Astrocyte (in vitro differentiated cells and primary cell): ENCODE measurements around the gene TTYH1. TPM values are rescaled to one million over a fixed set of nuclear protein-coding genes. Genes with fewer than 3 reads are reported as not detected.

Experiments
- DNase-seq: peaks from one replicate; pipeline ENCODE4 v3.0.0-alpha.2; 2010; ENCODE audit warnings: low read depth
- FAIRE-seq: peaks from 2 replicates; lab custom pipeline; 2011; peaks lifted over from hg19 to GRCh38; lab: Jason Lieb, UNC
- H2AFZ ChIP-seq: 2 replicates; pipeline ENCODE4 v1.6.0; 2012; ENCODE audit warnings: low read depth, low read length, inconsistent platforms
- H3K27ac ChIP-seq: 2 replicates; pipeline ENCODE4 v1.5.1; 2011; ENCODE audit warnings: low read depth, low read length, inconsistent platforms
- H3K27me3 ChIP-seq: 2 replicates; pipeline ENCODE4 v1.6.0; 2011; ENCODE audit warnings: low read length, inconsistent platforms; ENCODE audit not compliant: insufficient read depth
- H3K36me3 ChIP-seq: 2 replicates; pipeline ENCODE4 v1.5.1; 2011; ENCODE audit warnings: low read length, inconsistent platforms; ENCODE audit not compliant: insufficient read depth
- H3K4me1 ChIP-seq: 2 replicates; pipeline ENCODE4 v1.5.1; 2011; ENCODE audit warnings: low read length, inconsistent platforms; ENCODE audit not compliant: insufficient read depth
- H3K4me2 ChIP-seq: 2 replicates; pipeline ENCODE4 v1.6.0; 2012; ENCODE audit warnings: low read length, inconsistent platforms
- H3K4me3 ChIP-seq: 2 replicates; pipeline ENCODE4 v1.5.1; 2011; ENCODE audit warnings: low read depth, mild to moderate bottlenecking, low read length, inconsistent platforms; ENCODE audit not compliant: insufficient read depth
- H3K79me2 ChIP-seq: 2 replicates; pipeline ENCODE4 v1.6.0; 2012; ENCODE audit warnings: mild to moderate bottlenecking, low read length, inconsistent platforms; ENCODE audit not compliant: insufficient read depth
- H3K9ac ChIP-seq: 2 replicates; pipeline ENCODE4 v1.6.0; 2012; ENCODE audit warnings: mild to moderate bottlenecking, low read length, inconsistent platforms
- H3K9me3 ChIP-seq: 2 replicates; pipeline ENCODE4 v1.5.1; 2012; ENCODE audit warnings: low read depth, mild to moderate bottlenecking, low read length, inconsistent platforms; ENCODE audit not compliant: insufficient read depth
- H4K20me1 ChIP-seq: 2 replicates; pipeline ENCODE4 v1.6.0; 2012; ENCODE audit warnings: low read length, inconsistent platforms; ENCODE audit not compliant: insufficient read depth
- H3K27ac Mint-ChIP-seq: one replicate; pipeline ENCODE4 v1.8.0; 2021; ENCODE audit warnings: mild to moderate bottlenecking, mixed read lengths; ENCODE audit not compliant: unreplicated experiment
- H3K27me3 Mint-ChIP-seq: one replicate; pipeline ENCODE4 v1.8.0; 2021; ENCODE audit warnings: low read depth, mixed read lengths; ENCODE audit not compliant: unreplicated experiment
- H3K36me3 Mint-ChIP-seq: one replicate; pipeline ENCODE4 v1.8.0; 2021; ENCODE audit warnings: low read depth, mixed read lengths; ENCODE audit not compliant: unreplicated experiment
- H3K4me1 Mint-ChIP-seq: one replicate; pipeline ENCODE4 v1.8.0; 2021; ENCODE audit warnings: low read depth, mixed read lengths; ENCODE audit not compliant: unreplicated experiment
- H3K4me3 Mint-ChIP-seq: one replicate; pipeline ENCODE4 v1.8.0; 2021; ENCODE audit warnings: mild to moderate bottlenecking, moderate library complexity, mixed read lengths; ENCODE audit not compliant: unreplicated experiment
- H3K9me3 Mint-ChIP-seq: one replicate; pipeline ENCODE4 v1.8.0; 2021; ENCODE audit warnings: mild to moderate bottlenecking, mixed read lengths; ENCODE audit not compliant: unreplicated experiment
- EZH2 ChIP-seq: IDR thresholded peaks from 2 replicates; pipeline ENCODE4 v1.6.1; 2012; ENCODE audit warnings: mild to moderate bottlenecking, low read length, inconsistent platforms; ENCODE audit not compliant: insufficient read depth
- total RNA-seq: library from RNA; stranded (reverse); gene quantifications from 2 replicates; pipeline ENCODE4 v1.2.1, GENCODE V29; 2021
- TF ChIP-seq, protein P1 (sequence below): IDR thresholded peaks from 2 replicates; pipeline ENCODE4 v1.5.1; 2011; ENCODE audit warnings: low read depth, mild to moderate bottlenecking, inconsistent platforms, low read length, moderate library complexity; ENCODE audit not compliant: insufficient read depth

TTYH1 gene
- total RNA-seq, 1 donor from 2014 or later = 8.4 TPM

DNA sequence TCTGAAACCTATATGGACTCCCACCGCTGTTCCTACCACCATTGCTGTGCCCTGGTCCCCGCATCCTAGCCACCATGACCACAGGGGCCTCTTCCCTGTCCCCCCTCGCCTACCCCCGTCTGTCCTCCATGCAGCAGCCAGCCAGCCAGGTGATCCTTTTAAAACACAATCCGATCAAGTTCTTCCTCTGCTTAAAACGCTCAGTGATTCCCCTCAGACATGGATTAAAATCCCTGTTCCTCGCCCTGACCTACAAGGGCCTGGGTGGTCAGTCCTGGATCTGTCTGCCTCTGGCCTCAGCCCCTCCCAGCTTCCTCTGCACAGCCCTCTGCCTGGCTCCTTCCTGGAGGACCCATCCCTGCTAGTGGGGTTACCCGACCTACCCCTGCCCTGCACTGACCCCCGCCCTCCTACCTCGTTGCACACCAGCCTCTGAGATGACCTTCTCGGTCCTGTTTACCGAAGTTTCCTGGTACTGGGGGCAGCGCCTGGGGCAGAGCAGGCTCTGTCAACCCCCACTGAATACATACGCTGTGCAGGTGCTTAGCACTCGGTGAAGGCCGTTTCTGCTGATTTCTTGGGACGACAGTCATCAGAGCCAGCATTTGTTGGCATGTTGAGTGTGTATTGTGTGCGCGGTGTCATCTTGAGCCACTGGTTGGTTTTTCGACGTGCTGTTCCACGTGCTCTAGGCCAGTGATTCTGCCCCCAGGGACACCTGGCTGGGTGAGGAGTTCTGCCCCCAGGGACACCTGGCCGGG is 19.0 kb downstream of the TTYH1 start:
- H3K27me3 ChIP-seq = no peaks in the 10 kb centered on the region
- H3K36me3 ChIP-seq = no peaks in the 10 kb centered on the region
- no peak for DNase-seq
- Mint-ChIP-seq H3K9me3 (no peaks in the 10 kb centered on the region), H3K27me3 (no peaks in the 10 kb centered on the region), H3K36me3 (peaks cover 6% of the 10 kb centered on the region), H3K27ac (no peak overlapping the region), H3K4me1 (peaks cover 8% of the 10 kb centered on the region), H3K4me3 (no peak overlapping the region)
- H3K4me1 ChIP-seq = peaks cover 4% of the 10 kb centered on the region
- H2AFZ ChIP-seq = no peak overlapping the region
- no peak overlapping the region for H3K27ac ChIP-seq
- H4K20me1 ChIP-seq = peaks cover 56% of the 10 kb centered on the region
- TF ChIP-seq, protein P1, sequence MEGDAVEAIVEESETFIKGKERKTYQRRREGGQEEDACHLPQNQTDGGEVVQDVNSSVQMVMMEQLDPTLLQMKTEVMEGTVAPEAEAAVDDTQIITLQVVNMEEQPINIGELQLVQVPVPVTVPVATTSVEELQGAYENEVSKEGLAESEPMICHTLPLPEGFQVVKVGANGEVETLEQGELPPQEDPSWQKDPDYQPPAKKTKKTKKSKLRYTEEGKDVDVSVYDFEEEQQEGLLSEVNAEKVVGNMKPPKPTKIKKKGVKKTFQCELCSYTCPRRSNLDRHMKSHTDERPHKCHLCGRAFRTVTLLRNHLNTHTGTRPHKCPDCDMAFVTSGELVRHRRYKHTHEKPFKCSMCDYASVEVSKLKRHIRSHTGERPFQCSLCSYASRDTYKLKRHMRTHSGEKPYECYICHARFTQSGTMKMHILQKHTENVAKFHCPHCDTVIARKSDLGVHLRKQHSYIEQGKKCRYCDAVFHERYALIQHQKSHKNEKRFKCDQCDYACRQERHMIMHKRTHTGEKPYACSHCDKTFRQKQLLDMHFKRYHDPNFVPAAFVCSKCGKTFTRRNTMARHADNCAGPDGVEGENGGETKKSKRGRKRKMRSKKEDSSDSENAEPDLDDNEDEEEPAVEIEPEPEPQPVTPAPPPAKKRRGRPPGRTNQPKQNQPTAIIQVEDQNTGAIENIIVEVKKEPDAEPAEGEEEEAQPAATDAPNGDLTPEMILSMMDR = no peak
- H3K9ac ChIP-seq = no peak overlapping the region
- no peak for FAIRE-seq
- no peaks in the 10 kb centered on the region for H3K9me3 ChIP-seq
- peaks cover 3% of the 10 kb centered on the region for H3K79me2 ChIP-seq
- no peak overlapping the region for H3K4me3 ChIP-seq
- no peak overlapping the region for H3K4me2 ChIP-seq

GRCh38 chr19:54434873-54435214 is 19.6 kb downstream of the TTYH1 start:
- TF ChIP-seq EZH2 = no peak
- TF ChIP-seq, protein P1 = no peak
- Histone ChIP-seq H3K27me3 (no peaks in the 10 kb centered on the region), H3K27ac (no peak overlapping the region), H2AFZ (no peak overlapping the region), H3K4me2 (no peak overlapping the region), H3K4me1 (peaks cover 4% of the 10 kb centered on the region), H3K9ac (no peak overlapping the region), H4K20me1 (peaks cover 59% of the 10 kb centered on the region), H3K4me3 (no peak overlapping the region), H3K79me2 (peaks cover 4% of the 10 kb centered on the region), H3K36me3 (no peaks in the 10 kb centered on the region), H3K9me3 (no peaks in the 10 kb centered on the region)
- Mint-ChIP-seq H3K27me3 (no peaks in the 10 kb centered on the region), H3K9me3 (no peaks in the 10 kb centered on the region), H3K4me3 (no peak overlapping the region), H3K36me3 (peaks cover 6% of the 10 kb centered on the region), H3K27ac (no peak overlapping the region), H3K4me1 (peaks cover 8% of the 10 kb centered on the region)
- FAIRE-seq (no peak), DNase-seq (no peak)

DNA sequence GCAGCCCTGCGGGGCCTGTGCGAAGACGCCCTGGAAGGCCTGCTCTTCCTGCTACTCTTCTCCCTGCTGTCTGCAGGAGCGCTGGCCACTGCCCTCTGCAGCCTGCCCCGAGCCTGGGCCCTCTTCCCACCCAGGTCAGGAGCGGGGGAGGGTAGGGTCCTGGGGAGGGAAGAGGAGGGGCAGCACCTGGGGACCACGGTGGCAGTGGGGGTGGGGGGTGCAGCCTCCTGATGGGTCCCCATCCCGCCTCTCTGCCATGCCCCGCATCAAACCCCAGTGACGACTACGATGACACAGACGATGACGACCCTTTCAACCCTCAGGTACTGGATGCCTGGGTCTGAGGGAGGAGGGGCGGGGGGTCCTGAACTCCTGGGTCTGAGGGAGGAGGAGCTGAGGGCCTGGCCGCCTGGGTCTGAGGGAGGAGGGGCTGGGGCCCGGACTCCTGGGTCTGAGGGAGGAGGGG is 20.3 kb downstream of the TTYH1 start:
- no peaks in the 10 kb centered on the region for H3K27me3 ChIP-seq
- no peak for FAIRE-seq

More for the DNA sequence above, 20.3 kb downstream of the TTYH1 start:
- peaks cover 4% of the 10 kb centered on the region for H3K79me2 ChIP-seq
- no peaks in the 10 kb centered on the region for H3K36me3 ChIP-seq
- H4K20me1 ChIP-seq = peaks cover 63% of the 10 kb centered on the region
- no peak for TF ChIP-seq EZH2
- TF ChIP-seq, protein P1 = no peak
- H3K27ac ChIP-seq = no peak overlapping the region
- no peaks in the 10 kb centered on the region for H3K9me3 Mint-ChIP-seq
- no peak overlapping the region for H3K9ac ChIP-seq
- no peak for DNase-seq
- no peaks in the 10 kb centered on the region for H3K27me3 Mint-ChIP-seq
- no peak overlapping the region for H3K4me2 ChIP-seq
- peaks cover 8% of the 10 kb centered on the region for H3K36me3 Mint-ChIP-seq
- no peak overlapping the region for H3K4me3 ChIP-seq
- no peak overlapping the region for H3K4me3 Mint-ChIP-seq
- peaks cover 4% of the 10 kb centered on the region for H3K4me1 ChIP-seq
- no peak overlapping the region for H3K27ac Mint-ChIP-seq
- H3K4me1 Mint-ChIP-seq = peaks cover 8% of the 10 kb centered on the region
- H2AFZ ChIP-seq = no peak overlapping the region
- H3K9me3 ChIP-seq = no peaks in the 10 kb centered on the region
